Fibroblast of pulmonary artery (primary cell): Measurements from ENCODE around the gene IFNL3.
"Not testable (repeated sequence)": the region's sequence is repeated elsewhere in the genome, so short reads cannot be mapped to it uniquely, and the experiment has no call there.

Experiments used
- DNase-seq: peaks from one replicate; pipeline ENCODE4 v3.0.0-alpha.2; 2010; ENCODE audit warnings: low read depth
- H3K4me3 ChIP-seq: replicated peaks from 2 replicates; pipeline ENCODE4 v1.5.1; 2011; ENCODE audit warnings: low read depth, mild to moderate bottlenecking, control low read depth, low read length, moderate library complexity
- CTCF ChIP-seq: IDR thresholded peaks from 2 replicates; pipeline ENCODE4 v1.5.1; 2011; ENCODE audit warnings: mild to moderate bottlenecking, control low read depth, low read length, inconsistent platforms; ENCODE audit errors: missing control alignments

IFNL3 gene

GRCh38 chr19:39223703-39224279 is 21.0 kb downstream of the IFNL3 start:
- peak; percentile 51 for DNase-seq
- no peak overlapping the region for H3K4me3 ChIP-seq
- no peak for TF ChIP-seq CTCF

DNA sequence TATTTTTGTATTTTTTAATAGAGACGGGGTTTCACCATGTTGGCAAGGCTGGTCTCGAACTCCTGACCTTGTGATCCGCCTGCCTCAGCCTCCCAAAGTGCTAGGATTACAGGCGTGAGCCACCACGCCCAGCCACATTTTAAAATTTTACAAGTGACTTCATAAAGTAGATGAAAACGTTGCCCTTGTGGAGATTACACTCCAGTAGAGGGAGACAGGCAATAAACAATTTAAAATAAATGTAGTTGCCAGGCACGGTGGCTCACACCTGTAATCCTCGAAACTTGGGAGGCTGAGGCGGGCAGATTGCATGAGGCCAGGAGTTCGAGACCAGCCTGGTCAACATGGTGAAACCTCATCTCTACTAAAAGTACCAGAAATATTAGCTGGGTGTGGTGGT is 25.7 kb downstream of the IFNL3 start:
- not testable (repeated sequence) for DNase-seq, H3K4me3 ChIP-seq

DNA sequence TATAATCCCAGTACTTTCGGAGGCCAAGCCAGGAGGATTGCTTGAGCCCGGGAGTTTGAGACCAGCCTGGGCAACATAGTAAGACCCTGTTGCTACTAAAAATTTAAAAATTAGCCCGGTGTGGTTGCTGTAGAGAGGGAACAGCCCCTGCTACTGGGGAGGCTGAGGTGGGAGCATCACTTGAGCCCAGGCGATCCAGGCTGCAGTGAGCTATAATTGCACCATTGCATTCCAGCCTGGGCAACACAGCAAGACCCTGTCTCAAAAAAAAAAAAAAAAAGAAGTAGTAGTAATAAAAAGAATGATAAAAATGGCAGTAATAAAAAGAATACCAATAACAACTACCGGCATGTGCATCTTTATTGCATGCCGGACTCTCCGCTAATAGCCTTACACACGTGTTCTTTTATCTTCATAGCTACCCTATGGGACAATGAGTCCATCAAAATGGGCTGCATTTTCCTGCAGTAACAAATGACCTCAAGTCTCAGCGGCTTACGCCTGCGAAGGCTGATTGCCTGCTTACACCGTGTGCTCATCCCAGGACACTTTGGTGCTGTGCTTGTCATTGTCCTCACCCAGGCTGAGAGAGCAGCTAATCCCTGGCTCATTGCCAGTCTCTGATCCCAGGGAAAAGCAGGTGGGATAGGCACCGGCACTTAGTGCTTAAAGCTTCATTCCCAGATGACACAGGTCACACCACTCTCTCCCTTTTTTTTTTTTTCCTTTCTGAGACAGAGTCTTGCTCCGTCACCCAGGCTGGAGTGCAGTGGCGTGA is 26.4 kb downstream of the IFNL3 start:
- no peak overlapping the region for H3K4me3 ChIP-seq
- DNase-seq: no peak
- TF ChIP-seq CTCF: no peak

GRCh38 chr19:39217094-39217493 is 27.7 kb downstream of the IFNL3 start:
- no peak for TF ChIP-seq CTCF
- no peak for DNase-seq
- H3K4me3 ChIP-seq: no peak overlapping the region

DNA sequence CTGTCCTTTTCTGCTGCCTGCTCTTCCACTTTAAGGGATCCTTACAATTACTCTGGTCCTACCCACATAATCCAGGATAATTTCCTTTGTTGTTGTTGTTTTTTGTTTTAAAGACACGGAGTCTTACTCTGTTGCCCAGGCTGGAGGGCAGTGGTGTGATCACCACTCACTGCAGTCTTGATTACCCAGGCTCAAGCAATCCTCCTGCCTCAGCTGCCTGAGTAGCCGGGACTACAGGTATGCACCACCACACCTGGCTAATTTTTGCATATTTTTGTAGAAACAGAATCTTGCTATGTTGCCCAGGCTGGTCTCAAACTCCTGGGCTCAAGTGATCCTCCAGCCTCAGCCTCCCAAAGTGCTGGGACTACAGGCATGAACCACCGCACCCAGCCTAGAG is 29.5 kb downstream of the IFNL3 start:
- not testable (repeated sequence) for H3K4me3 ChIP-seq, DNase-seq

DNA sequence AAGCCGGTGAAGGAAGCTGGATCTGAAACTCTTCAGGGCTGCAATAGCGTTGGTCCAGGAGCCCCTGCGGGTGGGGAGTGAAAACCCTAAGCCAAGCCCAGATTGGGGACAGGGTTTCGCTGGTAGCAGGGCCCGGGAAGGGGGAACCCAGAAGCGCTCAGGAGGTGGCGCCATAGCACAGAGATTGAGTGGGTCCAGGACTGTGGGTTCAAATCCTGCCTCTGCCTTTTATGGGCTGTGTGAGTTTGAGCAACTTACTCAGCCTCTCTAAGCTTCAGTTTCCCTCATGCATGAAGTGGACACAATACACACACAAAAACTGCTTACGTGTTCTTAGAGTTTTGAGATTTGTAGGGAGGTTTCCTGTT is 32.4 kb downstream of the IFNL3 start:
- DNase-seq: peak; percentile 21
- TF ChIP-seq CTCF: peak; percentile 29
- H3K4me3 ChIP-seq: no peak overlapping the region

DNA sequence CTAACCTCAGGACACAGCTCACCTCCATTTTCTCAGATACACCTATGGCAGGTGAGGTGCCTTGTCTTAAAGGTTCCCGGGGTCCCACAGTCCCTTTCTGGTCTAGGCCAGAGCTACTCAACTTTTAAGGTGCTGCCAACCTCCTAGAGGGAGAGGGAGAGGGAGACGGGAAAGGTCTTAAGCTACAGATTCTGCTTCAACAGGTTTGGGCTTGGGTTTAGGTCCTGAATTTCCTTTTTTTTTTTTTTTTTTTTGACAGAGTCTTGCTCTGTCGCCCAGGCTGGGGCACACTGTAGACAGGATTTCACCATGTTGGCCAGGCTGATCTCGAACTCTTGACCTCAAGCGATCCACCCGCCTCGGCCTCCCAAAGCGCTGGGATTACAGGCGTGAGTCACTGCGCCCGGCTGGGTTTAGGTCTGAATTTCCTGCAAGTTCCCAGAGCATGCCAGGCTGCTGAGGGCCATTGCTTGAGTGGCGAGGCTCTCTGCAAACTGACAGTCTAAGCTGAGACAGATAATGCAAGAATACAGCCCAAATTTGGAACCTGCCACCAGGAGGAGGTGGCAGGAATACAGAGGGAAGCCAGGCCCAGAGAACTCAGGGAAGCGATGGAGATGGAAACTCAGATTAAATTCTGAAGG is 33.0 kb downstream of the IFNL3 start:
- no peak for DNase-seq
- TF ChIP-seq CTCF: no peak
- H3K4me3 ChIP-seq: no peak overlapping the region

GRCh38 chr19:39209196-39209595 is 35.6 kb downstream of the IFNL3 start:
- no peak overlapping the region for H3K4me3 ChIP-seq
- TF ChIP-seq CTCF: no peak
- DNase-seq: no peak
